KBM-7 (cell line): Measurements from ENCODE around the gene SEMG2.
A peak's percentile ranks its signal among the peaks of the same experiment; 100 is the strongest.

Experiments used
- DNase-seq: peaks from one replicate; pipeline ENCODE4 v3.0.0-alpha.2; 2015
- in situ Hi-C: fragments of 300-500 bp; cut with MboI; formaldehyde crosslinking; loops from 2 replicates; pipeline ENCODE4 v1.14.3; 2020; ENCODE audit warnings: low sequenced_read_pairs, low pct_unique_long_range_greater_than_20kb, mixed read lengths

SEMG2 gene

DNA sequence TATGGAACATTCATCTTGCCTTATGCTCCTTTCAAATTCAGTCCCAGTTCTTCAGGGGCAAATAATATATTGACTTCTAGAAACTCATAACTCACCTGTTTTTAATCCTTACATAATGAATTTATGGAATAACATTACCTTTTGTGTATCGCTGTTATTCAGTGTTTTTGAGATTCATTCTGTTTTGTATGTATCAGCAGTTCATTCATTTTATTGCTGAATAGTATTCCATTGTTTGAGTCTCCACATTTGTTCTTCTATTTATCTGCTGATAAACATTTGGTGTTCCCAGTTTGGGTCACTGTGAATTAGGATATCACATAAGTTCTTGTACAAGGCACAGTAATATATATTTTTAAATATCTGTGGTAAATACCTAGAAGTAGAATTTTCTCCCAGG is 5.1 kb downstream of the SEMG2 start:
- in situ Hi-C loops, result no loop called here
- no peak for DNase-seq

- peak; percentile 45 for DNase-seq
- in situ Hi-C loops, result no loop called here
Observed at GRCh38 chr20:45229264-45230056, 8.3 kb downstream of the SEMG2 start.

DNA sequence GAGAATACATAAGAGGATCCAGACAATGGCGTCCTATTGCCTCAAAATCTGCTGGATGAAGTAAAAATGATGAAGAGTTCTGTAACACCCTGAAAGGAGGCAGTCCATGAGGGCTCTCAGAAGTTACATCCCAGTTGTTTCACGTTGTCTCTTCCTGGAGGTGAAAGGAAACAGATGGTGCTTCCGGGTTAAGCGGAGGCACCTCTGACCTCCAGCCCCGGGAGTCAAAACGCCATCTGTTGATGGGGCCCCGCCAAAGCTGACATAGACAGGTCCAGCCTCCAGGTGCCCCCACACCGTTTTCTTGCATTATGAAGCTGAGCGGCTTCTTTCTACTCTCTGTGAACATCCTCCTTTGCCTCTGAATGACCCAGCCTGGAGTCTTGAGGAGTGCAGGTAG is 9.5 kb downstream of the SEMG2 start:
- no peak for DNase-seq
- in situ Hi-C loops, result no loop called here

DNA sequence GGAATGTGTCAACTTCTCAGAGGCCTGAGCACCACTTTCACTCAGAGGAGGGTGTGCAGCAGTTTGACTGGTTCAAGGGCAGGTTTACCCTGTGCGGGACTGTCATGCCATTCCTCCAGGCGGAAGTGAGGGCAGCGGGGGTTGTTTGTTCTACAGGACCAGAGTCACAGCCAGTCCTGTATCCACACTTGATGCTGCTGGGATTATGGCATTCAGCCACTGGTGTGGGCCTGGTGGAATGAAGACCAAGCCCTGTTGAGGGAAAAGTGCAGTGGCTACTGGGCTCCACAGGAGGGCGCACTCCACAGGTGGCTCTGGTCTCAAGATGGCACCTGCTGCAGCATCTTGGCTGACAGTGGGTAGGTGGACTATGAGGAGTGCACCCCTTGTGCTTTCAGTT is 14.8 kb downstream of the SEMG2 start:
- DNase-seq, result no peak
- in situ Hi-C loops, result no loop called here

DNA sequence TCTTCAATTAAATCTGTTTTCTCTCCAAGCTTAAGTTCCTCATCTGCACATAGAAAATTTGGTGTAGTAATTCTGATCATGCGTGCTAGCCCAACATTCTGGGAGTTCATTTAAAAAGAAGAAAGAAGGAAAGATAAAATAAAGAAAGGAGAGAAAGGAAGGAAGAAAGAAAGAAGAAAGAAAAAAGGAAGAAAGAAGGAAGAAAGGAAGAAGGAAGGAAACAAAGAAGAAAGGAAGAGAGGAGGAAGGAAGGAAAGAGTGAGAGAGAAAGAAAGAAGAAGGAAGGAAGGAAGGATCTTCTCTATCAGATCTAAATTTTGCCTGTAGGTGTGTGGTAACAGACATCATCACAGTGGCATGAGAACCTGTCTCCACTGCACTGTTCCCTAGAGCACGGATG is 17.0 kb downstream of the SEMG2 start:
- in situ Hi-C loops, result no loop called here

DNA sequence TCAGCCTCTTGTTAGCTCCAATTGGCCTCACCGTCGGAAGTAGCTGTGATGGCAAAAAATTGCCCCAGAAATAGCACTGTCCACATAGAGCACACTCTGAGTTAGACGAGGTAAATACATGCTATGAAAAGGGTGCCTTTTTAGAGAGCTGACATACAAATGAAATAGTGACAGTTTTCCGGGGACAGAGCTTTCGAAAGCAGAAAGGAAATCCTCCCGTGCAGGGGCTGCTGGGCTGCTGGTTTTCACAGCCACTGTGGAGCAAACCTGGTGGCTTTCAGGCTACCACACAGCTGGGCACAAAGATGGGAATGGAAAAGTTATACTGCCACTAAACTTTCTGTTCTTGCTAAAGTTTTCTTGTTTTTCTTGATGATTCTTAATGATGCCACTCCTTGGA is 24.9 kb downstream of the SEMG2 start:
- in situ Hi-C loops, result no loop called here
- no peak for DNase-seq

More for the DNA sequence above, 17.0 kb downstream of the SEMG2 start:
- DNase-seq, result no peak

GRCh38 chr20:45247865-45248264 is 26.7 kb downstream of the SEMG2 start:
- in situ Hi-C loops, result no loop called here
- no peak for DNase-seq

DNA sequence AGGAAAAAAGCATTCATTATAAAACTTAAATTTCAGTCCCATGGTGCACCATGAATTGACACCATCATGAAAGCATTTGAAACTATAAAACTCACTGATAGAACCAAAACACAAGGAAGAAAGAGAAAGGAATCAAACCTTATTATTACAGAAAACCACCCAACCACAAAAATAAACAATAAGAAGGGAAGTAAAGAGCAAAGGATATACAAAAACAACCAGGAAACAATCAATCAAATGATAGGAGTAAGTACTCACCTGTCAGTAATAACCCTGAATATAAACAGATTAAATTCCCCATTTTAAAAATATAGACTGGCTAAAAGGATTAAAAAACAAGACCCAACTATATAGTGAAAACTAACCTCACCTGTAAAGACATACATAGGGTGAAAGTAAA is 27.4 kb downstream of the SEMG2 start:
- no peak for DNase-seq
- in situ Hi-C loops, result no loop called here

DNA sequence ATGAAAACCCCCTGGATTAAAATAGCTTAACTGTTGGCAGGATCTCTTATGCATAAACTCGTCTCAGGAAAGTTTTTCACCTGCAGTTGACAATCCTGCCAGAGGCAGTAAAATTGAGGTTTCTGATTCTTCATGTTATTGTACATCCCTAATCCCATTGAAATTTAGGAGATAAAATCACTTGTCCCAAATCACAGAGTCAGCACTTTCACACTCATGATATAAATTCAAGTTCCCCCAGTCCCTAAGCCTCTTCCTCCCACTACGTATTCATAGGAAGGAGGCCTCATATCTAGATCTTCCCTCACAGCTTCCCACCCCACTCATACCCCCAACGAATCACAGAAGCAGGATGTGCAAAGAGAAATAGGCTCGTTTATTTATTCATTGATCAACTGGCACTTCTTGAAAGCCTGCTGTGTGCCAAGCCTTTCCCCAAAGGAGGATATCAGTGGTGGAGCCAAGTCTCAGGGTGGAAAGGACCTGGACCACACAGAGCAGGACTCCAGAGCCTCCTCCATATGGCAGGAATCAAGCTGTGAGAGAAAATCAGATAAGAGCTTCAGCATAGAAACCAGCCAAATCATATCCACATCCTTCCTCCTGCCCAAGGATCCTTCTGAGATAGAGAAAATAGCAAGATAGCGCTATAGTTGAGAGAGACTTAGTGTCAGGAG is 30.8 kb downstream of the SEMG2 start:
- no peak for DNase-seq
- in situ Hi-C loops, result no loop called here

DNA sequence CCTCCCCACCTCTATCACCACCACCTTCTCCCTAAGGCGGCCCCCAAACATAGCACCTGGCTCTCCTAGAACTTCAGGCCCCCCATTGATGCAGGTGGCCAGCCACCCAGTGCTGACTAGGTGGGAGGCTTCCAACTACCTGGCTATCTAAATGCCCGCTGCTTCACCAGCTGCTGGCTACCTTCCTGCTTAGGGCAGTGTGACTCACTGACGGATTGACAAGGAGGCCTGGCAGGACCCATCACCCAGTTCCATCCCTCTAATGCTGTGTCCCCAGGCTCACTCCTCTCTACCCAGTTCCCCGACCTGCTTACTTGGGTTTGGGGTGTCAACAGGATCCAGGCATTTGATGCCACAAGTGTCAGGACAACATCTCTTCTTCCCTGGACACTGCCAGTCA is 32.1 kb downstream of the SEMG2 start:
- no peak for DNase-seq
- in situ Hi-C loops, result no loop called here

DNA sequence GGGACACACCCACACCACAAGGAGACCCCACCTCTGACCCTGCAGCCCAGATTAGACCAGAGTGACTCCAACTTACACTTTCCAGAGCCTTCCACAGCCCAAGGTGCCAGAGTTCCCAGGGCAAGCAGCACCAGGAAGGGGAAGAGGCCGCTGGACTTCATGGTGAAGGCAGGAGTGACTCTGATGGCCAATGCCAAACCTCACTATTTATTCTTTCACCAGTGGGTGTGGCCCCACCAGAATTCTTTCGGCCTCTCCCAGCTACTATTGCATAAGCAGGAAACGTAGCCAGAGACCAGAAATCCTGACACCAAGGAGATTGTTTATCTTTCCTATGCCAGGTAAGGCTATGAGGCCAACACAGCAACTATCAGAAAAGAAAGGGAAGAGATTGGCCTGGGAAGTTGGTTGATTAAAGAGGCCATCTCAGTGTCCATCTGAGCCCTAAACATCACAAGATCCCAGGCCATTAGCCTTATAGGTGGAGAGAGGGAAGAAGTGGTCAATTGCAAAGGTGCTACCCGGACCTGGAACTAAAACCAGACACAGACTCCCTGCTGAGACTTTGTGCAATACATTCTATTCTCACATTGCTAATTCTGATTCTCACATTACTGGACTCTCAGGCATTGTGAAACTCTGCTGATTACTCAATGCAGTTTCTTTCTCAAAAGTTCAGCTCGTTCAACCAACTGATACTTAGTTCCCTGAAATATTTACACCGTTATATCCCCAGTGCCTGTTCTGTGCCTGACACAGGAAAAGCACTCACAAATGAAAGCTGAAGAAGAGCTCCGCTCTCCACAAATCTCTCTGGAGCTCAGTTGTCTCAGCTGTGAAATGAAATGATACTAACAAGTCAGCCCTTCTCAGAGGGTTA is 33.5 kb downstream of the SEMG2 start, which contains the start of gene SLPI:
Gene SLPI, minus strand, starts transcription at position 182 of the 880 bp plus-strand sequence. Its CDS starts 21 bp downstream, at position 161.
- in situ Hi-C loops, result no loop called here

GRCh38 chr20:45257161-45257560 is 36.0 kb downstream of the SEMG2 start:
- DNase-seq, result no peak
- in situ Hi-C loops, result no loop called here

More for the DNA sequence above, 33.5 kb downstream of the SEMG2 start, which contains the start of gene SLPI:
- no peak for DNase-seq

DNA sequence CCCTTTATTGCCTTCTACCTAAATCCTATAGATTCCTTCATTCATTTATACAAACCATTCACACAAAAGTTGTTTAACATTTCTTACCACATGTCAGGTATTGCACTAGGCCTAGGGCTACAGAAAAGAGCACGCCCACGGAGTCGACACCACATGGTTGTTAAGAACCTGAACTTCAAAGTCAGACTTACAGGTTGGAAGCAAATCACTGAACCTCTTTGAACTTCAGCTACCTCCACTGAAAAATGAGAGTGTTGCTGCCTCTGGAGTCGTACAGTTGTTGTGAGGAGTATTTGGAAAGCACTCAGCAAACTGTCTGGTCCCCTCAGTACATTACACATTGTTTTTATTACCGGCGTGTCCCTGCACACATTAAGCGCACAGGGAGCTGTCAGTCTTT is 36.5 kb downstream of the SEMG2 start:
- in situ Hi-C loops, result no loop called here
- no peak for DNase-seq

DNA sequence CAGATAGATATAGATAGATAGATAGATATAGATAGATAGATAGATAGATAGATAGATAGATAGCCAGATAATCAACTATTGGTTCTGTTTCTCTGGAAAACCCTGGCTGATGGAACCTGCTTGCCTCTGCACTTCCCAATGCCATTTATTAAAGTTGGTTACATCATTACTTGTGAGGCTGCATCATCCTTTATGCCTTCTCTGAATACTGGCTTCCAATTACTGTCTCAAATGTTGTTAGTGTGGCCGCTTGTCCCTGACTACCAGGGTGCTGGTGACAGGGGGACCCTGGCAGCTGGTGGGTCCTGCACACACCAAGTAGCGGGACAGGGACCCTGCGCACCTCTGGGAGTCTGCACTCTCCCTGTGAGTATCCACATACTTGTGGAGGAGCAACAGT is 37.1 kb downstream of the SEMG2 start:
- DNase-seq, result no peak
- in situ Hi-C loops, result no loop called here

DNA sequence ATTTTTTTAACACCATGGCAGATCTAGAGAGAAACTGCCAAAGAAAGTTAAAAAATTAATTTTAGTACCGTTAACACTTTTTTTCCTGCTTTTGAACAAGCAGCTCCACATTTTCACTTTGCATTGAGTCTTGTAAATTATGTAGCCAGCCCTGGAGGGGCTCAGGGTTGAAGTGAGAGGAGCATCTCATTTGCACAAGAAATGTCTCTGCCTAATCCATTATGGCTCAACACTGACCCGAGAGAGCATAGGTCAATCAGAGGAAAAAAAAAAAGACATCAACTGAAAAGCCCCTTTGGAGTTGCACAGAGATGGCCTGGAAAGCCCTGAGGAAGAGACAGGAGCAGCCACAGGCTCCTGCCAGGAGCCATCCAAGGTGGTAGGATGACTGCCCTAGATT is 37.5 kb downstream of the SEMG2 start:
- in situ Hi-C loops, result no loop called here
- no peak for DNase-seq

DNA sequence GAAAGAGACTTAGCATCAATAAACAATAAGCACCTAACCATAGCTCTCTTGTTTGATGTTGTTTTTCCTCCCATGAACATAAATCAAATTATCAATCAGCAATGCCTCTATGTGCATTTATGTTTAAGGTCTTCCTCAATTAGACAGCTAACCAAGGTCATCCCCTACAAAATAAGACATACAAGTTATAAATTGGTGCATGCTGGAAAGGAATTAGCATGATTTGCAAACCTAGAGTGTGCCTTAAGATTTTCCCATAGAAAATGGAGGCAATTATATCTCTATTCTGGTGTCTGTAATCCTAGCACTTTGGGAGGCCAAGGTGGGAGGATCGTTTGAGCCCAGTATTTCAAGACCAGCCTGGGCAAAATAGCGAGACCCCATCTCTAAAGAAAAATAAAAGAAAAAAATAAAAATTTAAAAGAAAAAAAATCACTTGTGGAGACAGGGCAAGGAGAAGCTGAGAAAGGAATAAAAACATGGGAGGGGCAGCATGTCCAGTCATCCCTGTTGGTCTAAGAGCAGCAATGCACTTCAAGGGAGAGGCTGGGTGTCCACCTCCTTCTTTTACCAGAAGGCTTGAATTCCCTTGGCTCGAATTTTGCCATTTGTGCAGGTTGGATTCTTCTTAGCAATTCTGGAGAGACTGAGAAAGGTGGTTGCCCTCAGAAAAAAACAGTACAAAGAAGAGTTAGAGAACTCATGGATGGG is 42.5 kb downstream of the SEMG2 start:
- in situ Hi-C loops, result no loop called here
- DNase-seq, result no peak

- DNase-seq, result no peak
- in situ Hi-C loops, result no loop called here
Observed at GRCh38 chr20:45266977-45267376, 45.8 kb downstream of the SEMG2 start.

DNA sequence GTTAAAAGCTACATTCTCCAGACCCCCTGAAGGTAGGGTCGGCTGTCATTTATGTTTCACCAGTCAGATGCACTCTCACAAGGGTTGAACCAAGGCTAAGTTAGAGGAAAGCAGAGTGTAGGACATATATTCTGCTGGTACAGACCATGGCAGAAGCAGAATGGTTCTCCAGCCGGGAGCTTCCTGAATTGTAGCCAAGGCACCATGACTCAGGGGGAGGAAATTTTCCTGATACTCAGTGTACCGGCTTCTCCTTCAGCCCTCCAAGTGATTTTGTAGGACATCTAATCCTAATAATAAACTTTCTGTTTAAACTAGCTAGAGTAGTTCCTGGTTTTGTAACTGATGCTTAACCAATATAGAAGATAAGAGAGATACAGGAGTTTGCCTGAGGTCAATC is 47.4 kb downstream of the SEMG2 start:
- DNase-seq, result no peak
- in situ Hi-C loops, result no loop called here

DNA sequence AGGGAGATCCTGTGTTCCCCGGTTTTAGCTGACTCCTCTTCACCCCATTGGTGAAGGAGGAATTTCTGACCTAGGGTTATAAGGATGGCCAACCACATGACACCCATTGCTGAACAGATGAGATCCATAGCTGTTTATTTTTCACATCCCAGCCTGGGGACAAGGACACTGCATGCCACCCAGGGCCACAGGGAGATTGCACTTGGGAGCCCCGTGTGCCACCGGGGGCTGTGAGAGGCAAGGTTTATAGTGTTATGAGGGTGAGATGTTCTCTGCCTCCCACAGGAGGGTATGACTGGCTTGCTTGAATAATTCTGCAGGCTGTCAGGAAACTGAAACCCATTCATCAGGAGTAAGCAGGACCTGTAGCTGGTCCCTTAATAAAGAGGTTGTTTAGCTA is 47.9 kb downstream of the SEMG2 start:
- no peak for DNase-seq
- in situ Hi-C loops, result no loop called here
